Dendritic cell treated with granulocyte-macrophage colony-stimulating factor and Interleukin-4, amounts not matched to agents 40 ng/mL and 50 ng/mL, for 4 days (primary cell): ENCODE measurements around the gene CDC42.

ENCODE experiments used
- H3K27ac Mint-ChIP-seq: one replicate; pipeline ENCODE4 v1.8.0; 2022; ENCODE audit warnings: mild to moderate bottlenecking, mixed read lengths
- H3K27me3 Mint-ChIP-seq: one replicate; pipeline ENCODE4 v1.8.0; 2022; ENCODE audit warnings: mild to moderate bottlenecking, mixed read lengths
- H3K36me3 Mint-ChIP-seq: one replicate; pipeline ENCODE4 v1.8.0; 2022; ENCODE audit warnings: low read depth, mixed read lengths
- H3K4me1 Mint-ChIP-seq: one replicate; pipeline ENCODE4 v1.8.0; 2022; ENCODE audit warnings: low read depth, mixed read lengths
- H3K4me3 Mint-ChIP-seq: one replicate; pipeline ENCODE4 v1.8.0; 2022; ENCODE audit warnings: mild to moderate bottlenecking, moderate library complexity, mixed read lengths
- H3K9me3 Mint-ChIP-seq: one replicate; pipeline ENCODE4 v1.8.0; 2022; ENCODE audit warnings: mixed read lengths
- intact Hi-C: fragments of 100-400 bp; cut with micrococcal nuclease; formaldehyde crosslinking; loops from one replicate; pipeline ENCODE4 v1.15.0; 2022

Gene CDC42

GRCh38 chr1:22100168-22100567 is 47.7 kb downstream of the CDC42 start:
- no peak overlapping the region for H3K4me3 Mint-ChIP-seq
- H3K36me3 Mint-ChIP-seq, result peaks cover 86% of the 10 kb centered on the region
- H3K4me1 Mint-ChIP-seq, result peaks cover 47% of the 10 kb centered on the region
- H3K27me3 Mint-ChIP-seq, result no peaks in the 10 kb centered on the region
- intact Hi-C loops, result no loop called here
- H3K27ac Mint-ChIP-seq, result no peak overlapping the region
- H3K9me3 Mint-ChIP-seq, result no peaks in the 10 kb centered on the region

GRCh38 chr1:22101199-22101598 is 48.7 kb downstream of the CDC42 start:
- intact Hi-C loops, result no loop called here
- Mint-ChIP-seq H3K36me3 (peaks cover 86% of the 10 kb centered on the region), H3K4me1 (peaks cover 50% of the 10 kb centered on the region), H3K27me3 (no peaks in the 10 kb centered on the region), H3K9me3 (no peaks in the 10 kb centered on the region), H3K27ac (no peak overlapping the region), H3K4me3 (no peak overlapping the region)

GRCh38 chr1:22101995-22102394 is 49.5 kb downstream of the CDC42 start:
- peaks cover 86% of the 10 kb centered on the region for H3K36me3 Mint-ChIP-seq
- peaks cover 55% of the 10 kb centered on the region for H3K4me1 Mint-ChIP-seq
- no peaks in the 10 kb centered on the region for H3K9me3 Mint-ChIP-seq
- H3K4me3 Mint-ChIP-seq, result no peak overlapping the region
- H3K27me3 Mint-ChIP-seq, result no peaks in the 10 kb centered on the region
- H3K27ac Mint-ChIP-seq, result no peak overlapping the region
- intact Hi-C loops, result no loop called here

GRCh38 chr1:22102746-22103145 is 50.2 kb downstream of the CDC42 start:
- no peaks in the 10 kb centered on the region for H3K9me3 Mint-ChIP-seq
- peaks cover 84% of the 10 kb centered on the region for H3K36me3 Mint-ChIP-seq
- peaks cover 51% of the 10 kb centered on the region for H3K4me1 Mint-ChIP-seq
- intact Hi-C loops, result no loop called here
- H3K4me3 Mint-ChIP-seq, result no peak overlapping the region
- no peak overlapping the region for H3K27ac Mint-ChIP-seq
- H3K27me3 Mint-ChIP-seq, result no peaks in the 10 kb centered on the region

GRCh38 chr1:22104094-22104493 is 51.6 kb downstream of the CDC42 start:
- intact Hi-C loops, result no loop called here
- Mint-ChIP-seq H3K27ac (no peak overlapping the region), H3K36me3 (peaks cover 84% of the 10 kb centered on the region), H3K4me3 (no peak overlapping the region), H3K4me1 (peaks cover 52% of the 10 kb centered on the region), H3K9me3 (no peaks in the 10 kb centered on the region), H3K27me3 (no peaks in the 10 kb centered on the region)

GRCh38 chr1:22104865-22105437 is 52.4 kb downstream of the CDC42 start:
- peaks cover 44% of the 10 kb centered on the region for H3K4me1 Mint-ChIP-seq
- no peaks in the 10 kb centered on the region for H3K9me3 Mint-ChIP-seq
- intact Hi-C loops, result no loop called here
- H3K27me3 Mint-ChIP-seq, result no peaks in the 10 kb centered on the region
- H3K4me3 Mint-ChIP-seq, result no peak overlapping the region
- peaks cover 78% of the 10 kb centered on the region for H3K36me3 Mint-ChIP-seq
- no peak overlapping the region for H3K27ac Mint-ChIP-seq

GRCh38 chr1:22105611-22106207 is 53.2 kb downstream of the CDC42 start:
- H3K27ac Mint-ChIP-seq, result no peak overlapping the region
- H3K4me3 Mint-ChIP-seq, result no peak overlapping the region
- H3K4me1 Mint-ChIP-seq, result peaks cover 36% of the 10 kb centered on the region
- no peaks in the 10 kb centered on the region for H3K9me3 Mint-ChIP-seq
- intact Hi-C loops, result no loop called here
- no peaks in the 10 kb centered on the region for H3K27me3 Mint-ChIP-seq
- H3K36me3 Mint-ChIP-seq, result peaks cover 81% of the 10 kb centered on the region

GRCh38 chr1:22107126-22107525 is 54.6 kb downstream of the CDC42 start:
- H3K4me1 Mint-ChIP-seq, result peaks cover 35% of the 10 kb centered on the region
- no peak overlapping the region for H3K4me3 Mint-ChIP-seq
- H3K27me3 Mint-ChIP-seq, result no peaks in the 10 kb centered on the region
- H3K9me3 Mint-ChIP-seq, result no peaks in the 10 kb centered on the region
- peaks cover 89% of the 10 kb centered on the region for H3K36me3 Mint-ChIP-seq
- no peak overlapping the region for H3K27ac Mint-ChIP-seq
- intact Hi-C loops, result no loop called here

GRCh38 chr1:22108339-22109105 is 56.0 kb downstream of the CDC42 start:
- intact Hi-C loops, result no loop called here

GRCh38 chr1:22110016-22110415 is 57.5 kb downstream of the CDC42 start:
- Mint-ChIP-seq H3K9me3 (no peaks in the 10 kb centered on the region), H3K27ac (no peak overlapping the region), H3K4me3 (no peak overlapping the region), H3K4me1 (peaks cover 26% of the 10 kb centered on the region), H3K27me3 (no peaks in the 10 kb centered on the region), H3K36me3 (peaks cover 91% of the 10 kb centered on the region)
- intact Hi-C loops, result no loop called here

More at GRCh38 chr1:22108339-22109105, 56.0 kb downstream of the CDC42 start:
- H3K4me3 Mint-ChIP-seq, result no peak overlapping the region
- peaks cover 31% of the 10 kb centered on the region for H3K4me1 Mint-ChIP-seq
- no peaks in the 10 kb centered on the region for H3K9me3 Mint-ChIP-seq
- no peaks in the 10 kb centered on the region for H3K27me3 Mint-ChIP-seq
- H3K36me3 Mint-ChIP-seq, result peaks cover 91% of the 10 kb centered on the region
- no peak overlapping the region for H3K27ac Mint-ChIP-seq

GRCh38 chr1:22111115-22111514 is 58.6 kb downstream of the CDC42 start:
- no peaks in the 10 kb centered on the region for H3K27me3 Mint-ChIP-seq
- no peak overlapping the region for H3K4me3 Mint-ChIP-seq
- intact Hi-C loops, result no loop called here
- peaks cover 88% of the 10 kb centered on the region for H3K36me3 Mint-ChIP-seq
- H3K4me1 Mint-ChIP-seq, result peaks cover 28% of the 10 kb centered on the region
- H3K27ac Mint-ChIP-seq, result no peak overlapping the region
- no peaks in the 10 kb centered on the region for H3K9me3 Mint-ChIP-seq

GRCh38 chr1:22111620-22112019 is 59.1 kb downstream of the CDC42 start:
- peaks cover 30% of the 10 kb centered on the region for H3K4me1 Mint-ChIP-seq
- peak overlapping the region; percentile 14 for H3K27ac Mint-ChIP-seq
- intact Hi-C loops, result no loop called here
- no peaks in the 10 kb centered on the region for H3K27me3 Mint-ChIP-seq
- H3K4me3 Mint-ChIP-seq, result no peak overlapping the region
- H3K36me3 Mint-ChIP-seq, result peaks cover 88% of the 10 kb centered on the region
- no peaks in the 10 kb centered on the region for H3K9me3 Mint-ChIP-seq

GRCh38 chr1:22112554-22112953 is 60.0 kb downstream of the CDC42 start:
- peaks cover 91% of the 10 kb centered on the region for H3K36me3 Mint-ChIP-seq
- H3K27me3 Mint-ChIP-seq, result no peaks in the 10 kb centered on the region
- H3K4me1 Mint-ChIP-seq, result peaks cover 26% of the 10 kb centered on the region
- intact Hi-C loops, result no loop called here
- no peak overlapping the region for H3K4me3 Mint-ChIP-seq
- no peak overlapping the region for H3K27ac Mint-ChIP-seq
- no peaks in the 10 kb centered on the region for H3K9me3 Mint-ChIP-seq

GRCh38 chr1:22114083-22115012 is 61.8 kb downstream of the CDC42 start:
- intact Hi-C loops, result no loop called here
- Mint-ChIP-seq H3K27ac (no peak overlapping the region), H3K4me3 (no peak overlapping the region), H3K4me1 (peaks cover 19% of the 10 kb centered on the region), H3K9me3 (no peaks in the 10 kb centered on the region), H3K36me3 (peaks cover 91% of the 10 kb centered on the region), H3K27me3 (no peaks in the 10 kb centered on the region)
